Kidney capillary endothelial cell (primary cell): ENCODE data around the gene ZBTB25.

Experiments
- DNase-seq: peaks from one replicate; pipeline ENCODE4 v3.0.0-alpha.2; 2018; ENCODE audit warnings: low spot score

ZBTB25 gene

GRCh38 chr14:64515053-64515452 is 11.4 kb upstream of the ZBTB25 start:
- no peak for DNase-seq

- no peak for DNase-seq
These were observed 9.6 kb upstream of the ZBTB25 start for GRCh38 chr14:64513271-64513670.

GRCh38 chr14:64510825-64511671 is 7.4 kb upstream of the ZBTB25 start:
- peak; percentile 70 for DNase-seq

- DNase-seq: no peak
These were observed 5.4 kb upstream of the ZBTB25 start for GRCh38 chr14:64509036-64509435.

- DNase-seq: no peak
These were observed 4.7 kb upstream of the ZBTB25 start for GRCh38 chr14:64508215-64508776.

- DNase-seq: no peak
These were observed 3.9 kb upstream of the ZBTB25 start for GRCh38 chr14:64507376-64508156.

GRCh38 chr14:64506721-64507120 is 3.1 kb upstream of the ZBTB25 start:
- no peak for DNase-seq

- DNase-seq: peak; percentile 75
These were observed 1.5 kb upstream of the ZBTB25 start for GRCh38 chr14:64504897-64505794.

GRCh38 chr14:64504310-64504896 is 765 bp upstream of the ZBTB25 start, which contains the start of gene ZBTB1:
Gene ZBTB1, plus strand, starts transcription at chr14:64504770. Its CDS starts 16,735 bp downstream, at chr14:64521505.
- peak; percentile 83 for DNase-seq

- DNase-seq: no peak
These were observed 678 bp downstream of the ZBTB25 start for GRCh38 chr14:64502887-64503433.

- no peak for DNase-seq
These were observed 1.2 kb downstream of the ZBTB25 start for GRCh38 chr14:64502456-64502855.

GRCh38 chr14:64501411-64502171 is 2.0 kb downstream of the ZBTB25 start:
- no peak for DNase-seq

- DNase-seq: no peak
These were observed 3.5 kb downstream of the ZBTB25 start for GRCh38 chr14:64500088-64500487.

GRCh38 chr14:64496764-64497163 is 6.9 kb downstream of the ZBTB25 start:
- no peak for DNase-seq

- no peak for DNase-seq
These were observed 8.4 kb downstream of the ZBTB25 start for GRCh38 chr14:64495252-64495651.

GRCh38 chr14:64493455-64493854 is 10.2 kb downstream of the ZBTB25 start:
- DNase-seq: no peak

- no peak for DNase-seq
These were observed 12.0 kb downstream of the ZBTB25 start for GRCh38 chr14:64491637-64492036.

GRCh38 chr14:64488590-64489099 is 15.0 kb downstream of the ZBTB25 start:
- no peak for DNase-seq

GRCh38 chr14:64478634-64479250 is 24.9 kb downstream of the ZBTB25 start:
- peak; percentile 28 for DNase-seq

GRCh38 chr14:64476438-64476837 is 27.2 kb downstream of the ZBTB25 start:
- no peak for DNase-seq
